HFF-Myc (cell line): ENCODE data around the gene UGT1A8.

ENCODE experiments used
- DNase-seq: peaks from one replicate; pipeline ENCODE4 v3.0.0-alpha.2; 2011; ENCODE audit warnings: low read depth; ENCODE audit errors: extremely low read depth
- H3K4me3 ChIP-seq: replicated peaks from 2 replicates; pipeline ENCODE4 v1.5.1; 2011; ENCODE audit warnings: low read depth, mild to moderate bottlenecking, control low read depth, low read length
- TF ChIP-seq, protein P1 (sequence below): IDR thresholded peaks from 2 replicates; pipeline ENCODE4 v1.5.1; 2012; ENCODE audit warnings: mild to moderate bottlenecking, low read depth, low read length, control low read depth; ENCODE audit errors: missing control alignments

The UGT1A8 gene

DNA sequence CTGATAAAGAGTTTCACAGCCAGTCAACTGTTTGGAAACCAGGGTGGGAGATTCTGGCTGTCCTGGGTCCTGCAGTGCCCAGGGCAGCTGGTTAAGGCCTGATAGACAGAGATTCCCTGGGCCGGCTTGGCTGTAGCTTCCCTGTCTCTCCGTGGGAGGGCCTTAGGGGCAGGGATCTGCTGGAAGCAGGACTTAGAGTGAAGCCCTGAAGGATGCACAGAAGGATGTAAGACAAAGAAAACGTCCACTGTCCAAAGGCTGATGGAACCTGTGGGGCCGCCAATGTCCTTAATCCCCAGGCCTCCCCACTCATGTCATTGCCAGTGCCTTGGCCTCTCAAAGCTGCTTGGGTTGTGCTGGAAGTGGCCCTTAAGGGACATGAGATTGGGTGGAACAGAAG lies 193.7 kb downstream of the UGT1A8 start:
- H3K4me3 ChIP-seq = no peak overlapping the region
- no peak for DNase-seq
- TF ChIP-seq, protein P1, sequence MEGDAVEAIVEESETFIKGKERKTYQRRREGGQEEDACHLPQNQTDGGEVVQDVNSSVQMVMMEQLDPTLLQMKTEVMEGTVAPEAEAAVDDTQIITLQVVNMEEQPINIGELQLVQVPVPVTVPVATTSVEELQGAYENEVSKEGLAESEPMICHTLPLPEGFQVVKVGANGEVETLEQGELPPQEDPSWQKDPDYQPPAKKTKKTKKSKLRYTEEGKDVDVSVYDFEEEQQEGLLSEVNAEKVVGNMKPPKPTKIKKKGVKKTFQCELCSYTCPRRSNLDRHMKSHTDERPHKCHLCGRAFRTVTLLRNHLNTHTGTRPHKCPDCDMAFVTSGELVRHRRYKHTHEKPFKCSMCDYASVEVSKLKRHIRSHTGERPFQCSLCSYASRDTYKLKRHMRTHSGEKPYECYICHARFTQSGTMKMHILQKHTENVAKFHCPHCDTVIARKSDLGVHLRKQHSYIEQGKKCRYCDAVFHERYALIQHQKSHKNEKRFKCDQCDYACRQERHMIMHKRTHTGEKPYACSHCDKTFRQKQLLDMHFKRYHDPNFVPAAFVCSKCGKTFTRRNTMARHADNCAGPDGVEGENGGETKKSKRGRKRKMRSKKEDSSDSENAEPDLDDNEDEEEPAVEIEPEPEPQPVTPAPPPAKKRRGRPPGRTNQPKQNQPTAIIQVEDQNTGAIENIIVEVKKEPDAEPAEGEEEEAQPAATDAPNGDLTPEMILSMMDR = no peak

DNA sequence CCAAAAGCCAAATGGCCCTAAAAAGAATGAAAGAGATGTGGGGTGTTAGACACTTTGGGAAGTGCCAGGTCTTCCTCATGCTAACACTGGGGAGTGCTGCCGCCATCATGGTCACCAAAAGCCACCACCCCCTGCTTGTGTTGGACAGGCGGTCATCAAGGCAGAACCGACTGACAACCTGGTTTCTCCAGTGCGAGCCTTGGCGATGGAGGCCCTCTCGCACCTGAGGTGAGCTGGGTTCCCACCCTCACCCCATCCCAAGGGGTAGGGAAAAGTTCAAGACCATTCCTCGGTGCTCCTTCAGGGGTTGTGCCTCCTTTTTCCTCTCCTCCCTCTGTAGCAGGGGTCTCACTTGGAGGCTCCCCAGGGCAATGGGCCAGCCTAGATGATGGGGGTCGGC lies 194.3 kb downstream of the UGT1A8 start:
- TF ChIP-seq, protein P1 = no peak
- no peak for DNase-seq
- no peak overlapping the region for H3K4me3 ChIP-seq

DNA sequence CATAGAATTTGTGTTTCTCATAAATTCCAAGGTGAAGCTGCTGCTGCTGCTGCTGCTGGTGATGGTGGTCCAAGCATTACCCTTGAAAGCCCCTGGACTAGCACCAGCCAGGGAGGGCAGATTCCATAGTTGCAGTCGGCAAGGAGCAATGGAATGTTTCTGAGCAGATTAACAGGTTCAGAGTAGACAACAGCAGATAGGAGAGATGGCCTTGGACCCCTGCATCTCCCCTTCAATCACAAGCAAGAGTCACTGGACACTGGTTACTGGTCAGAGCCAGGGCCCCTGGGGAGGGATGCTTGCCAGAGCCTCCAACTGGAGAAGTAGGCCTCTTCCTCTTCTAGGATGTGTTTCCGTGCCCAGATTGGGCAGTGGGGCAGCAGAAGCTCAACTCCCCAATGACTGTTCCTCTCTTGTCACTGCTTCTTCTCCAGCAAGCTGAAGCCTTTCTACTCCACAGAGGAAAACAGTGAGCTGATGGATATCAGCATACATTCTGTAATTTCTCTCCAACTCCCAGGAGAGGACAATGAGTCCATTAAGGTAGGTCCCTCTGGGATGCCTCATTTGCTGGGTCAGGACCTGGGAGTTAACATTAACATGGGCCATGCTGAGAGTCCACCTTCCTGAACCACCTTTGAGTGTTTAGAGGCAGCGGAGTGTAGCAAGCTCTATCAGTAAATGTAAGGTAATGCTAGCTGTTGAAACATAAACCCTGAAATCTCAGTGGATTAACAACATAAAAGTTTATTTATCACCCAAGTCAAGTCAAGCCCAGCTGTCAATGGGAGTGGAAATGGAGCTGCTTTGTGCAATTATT lies 196.0 kb downstream of the UGT1A8 start:
- no peak overlapping the region for H3K4me3 ChIP-seq
- TF ChIP-seq, protein P1 = no peak
- no peak for DNase-seq

DNA sequence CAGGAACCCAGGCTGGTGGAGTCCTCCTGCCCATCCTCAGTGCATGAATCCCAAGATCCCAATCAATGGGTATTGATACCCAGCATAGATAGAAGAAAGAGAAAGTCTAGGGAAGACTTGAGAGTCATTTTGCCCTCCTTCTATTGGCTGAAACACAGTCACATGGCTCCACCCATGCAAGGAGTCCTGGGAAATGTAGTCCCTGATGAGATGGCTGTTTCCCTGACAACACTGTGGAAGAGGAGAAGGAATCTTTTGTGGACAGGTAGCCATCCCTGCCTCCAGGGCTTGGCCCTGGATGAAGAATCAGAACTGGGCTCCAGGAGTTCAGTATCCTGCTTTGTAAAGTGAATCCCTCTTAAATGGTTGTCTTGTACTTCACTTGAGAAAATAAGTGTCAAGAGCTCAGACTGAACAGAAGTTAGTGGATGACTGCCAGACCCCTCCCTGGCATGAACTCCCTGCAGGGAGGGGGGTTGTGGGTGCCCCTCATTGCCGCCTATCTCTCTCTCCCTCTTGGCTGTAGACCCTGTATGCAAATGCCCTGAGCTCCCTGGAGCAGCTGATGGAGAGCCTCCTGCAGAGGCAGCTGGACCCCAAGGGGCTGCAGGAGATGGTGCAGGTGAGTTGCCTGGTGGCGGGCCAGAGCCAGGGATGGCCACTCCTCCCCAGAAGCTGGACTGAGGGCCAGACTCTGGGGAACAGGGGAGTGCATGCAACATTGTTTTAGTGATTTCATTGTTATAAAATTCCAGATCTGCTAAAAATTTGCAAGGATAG lies 196.8 kb downstream of the UGT1A8 start:
- TF ChIP-seq, protein P1 = no peak
- no peak overlapping the region for H3K4me3 ChIP-seq
- DNase-seq = no peak

DNA sequence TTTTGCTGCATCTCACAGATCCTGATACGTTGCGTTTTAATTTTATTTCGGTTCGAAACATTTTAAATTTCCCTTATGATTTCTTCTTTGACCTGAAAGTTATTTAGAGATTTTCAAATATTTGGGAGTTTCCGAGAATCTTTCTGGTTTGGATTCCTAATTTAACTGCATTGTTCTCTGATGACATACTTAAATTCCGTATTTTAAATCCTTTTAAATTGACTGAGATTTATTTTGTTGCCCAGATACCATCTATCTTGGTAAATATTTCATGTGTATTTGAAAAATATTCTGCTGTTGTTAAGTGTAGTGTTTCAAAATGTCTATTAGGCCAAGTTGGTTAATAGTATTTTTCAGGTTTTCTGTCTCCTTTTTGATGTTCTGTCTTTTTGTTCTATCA lies 198.4 kb downstream of the UGT1A8 start:
- no peak overlapping the region for H3K4me3 ChIP-seq
- TF ChIP-seq, protein P1 = no peak
- DNase-seq = no peak

DNA sequence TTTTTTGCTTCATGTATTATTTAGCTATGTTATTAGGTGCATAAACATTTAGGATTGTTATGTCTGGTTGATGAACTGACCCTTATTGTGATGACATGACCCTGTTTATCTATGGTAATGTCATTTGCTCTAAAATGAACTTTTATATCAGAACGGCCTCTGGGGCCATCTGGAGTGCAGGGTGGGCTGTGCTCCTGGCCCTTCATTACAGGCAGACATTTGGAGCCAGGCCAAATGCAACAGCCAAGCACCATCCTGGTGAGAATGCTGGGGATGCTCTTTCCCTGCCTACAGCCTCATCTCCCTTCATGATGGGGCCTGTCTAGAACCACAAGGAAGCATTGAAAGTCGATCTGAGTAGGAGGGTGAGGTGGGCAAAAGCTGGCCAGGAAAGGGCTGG lies 198.9 kb downstream of the UGT1A8 start:
- no peak for DNase-seq

More for the DNA sequence above, 198.9 kb downstream of the UGT1A8 start:
- TF ChIP-seq, protein P1 = no peak
- no peak overlapping the region for H3K4me3 ChIP-seq
